Effector memory CD8-positive, alpha-beta T cell (primary cell): ENCODE measurements around the gene PTPRH.

Experiments
- ATAC-seq: fragments of 150-1000 bp; cut with Tn5 transposase; replicated peaks from 2 replicates; pipeline ENCODE4 v1.10.0; 2021; ENCODE audit warnings: mild to moderate bottlenecking, moderate library complexity
- DNase-seq, 3 experiments: peaks; one replicate each; pipeline ENCODE4 v3.0.0; 2021
- H3K27ac Mint-ChIP-seq, 2 donors: one replicate each; pipeline ENCODE4 v1.8.0; 2022; ENCODE audit warnings: mild to moderate bottlenecking in 2 of 2, mixed read lengths in 2 of 2, moderate library complexity in 2 of 2
- H3K27me3 Mint-ChIP-seq, 2 donors: one replicate each; pipeline ENCODE4 v1.8.0; 2022; ENCODE audit warnings: mixed read lengths in 2 of 2
- H3K36me3 Mint-ChIP-seq: one replicate; pipeline ENCODE4 v1.8.0; 2022; ENCODE audit warnings: mild to moderate bottlenecking, moderate library complexity, mixed read lengths; ENCODE audit not compliant: insufficient read depth
- H3K4me1 Mint-ChIP-seq, 2 donors: one replicate each; pipeline ENCODE4 v1.8.0; 2022; ENCODE audit warnings: low read depth in 2 of 2, mixed read lengths in 2 of 2
- H3K4me3 Mint-ChIP-seq, 2 donors: one replicate each; pipeline ENCODE4 v1.8.0; 2022; ENCODE audit warnings: mild to moderate bottlenecking in 2 of 2, mixed read lengths in 2 of 2, moderate library complexity in 2 of 2
- H3K9me3 Mint-ChIP-seq, 2 donors: one replicate each; pipeline ENCODE4 v1.8.0; 2022; ENCODE audit warnings: mixed read lengths in 2 of 2

PTPRH gene

DNA sequence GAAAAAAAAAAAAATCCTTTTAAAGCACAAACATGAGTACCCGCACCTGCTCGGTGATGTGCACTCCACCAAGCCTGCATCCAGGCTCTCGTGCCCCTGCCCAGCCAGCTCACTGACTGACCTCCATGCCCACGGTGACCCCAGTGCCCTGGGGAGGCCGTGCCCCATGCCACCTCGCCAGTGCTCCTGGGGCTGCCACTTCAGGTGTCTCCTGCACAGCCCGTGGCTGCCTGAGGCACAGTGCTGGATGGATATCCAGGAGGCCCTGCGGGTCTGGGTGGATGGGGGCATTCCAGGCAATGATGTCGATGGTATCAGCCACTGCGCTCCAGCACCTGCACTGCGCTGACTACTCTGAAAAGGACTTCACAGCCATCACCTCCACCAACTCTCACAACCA is 40.5 kb upstream of the PTPRH start:
- H3K9me3 Mint-ChIP-seq: no peaks in the 10 kb centered on the region
- H3K4me3 Mint-ChIP-seq: peak overlapping the region in 1 of 2 donors; percentile 93
- no peaks in the 10 kb centered on the region for H3K27me3 Mint-ChIP-seq
- DNase-seq: no peak
- H3K27ac Mint-ChIP-seq: peak overlapping the region in 1 of 2 donors; percentile 97
- no peak for ATAC-seq
- peaks cover 42 to 55% of the 10 kb centered on the region in 2 donors for H3K4me1 Mint-ChIP-seq
- H3K36me3 Mint-ChIP-seq: peaks cover 36% of the 10 kb centered on the region

DNA sequence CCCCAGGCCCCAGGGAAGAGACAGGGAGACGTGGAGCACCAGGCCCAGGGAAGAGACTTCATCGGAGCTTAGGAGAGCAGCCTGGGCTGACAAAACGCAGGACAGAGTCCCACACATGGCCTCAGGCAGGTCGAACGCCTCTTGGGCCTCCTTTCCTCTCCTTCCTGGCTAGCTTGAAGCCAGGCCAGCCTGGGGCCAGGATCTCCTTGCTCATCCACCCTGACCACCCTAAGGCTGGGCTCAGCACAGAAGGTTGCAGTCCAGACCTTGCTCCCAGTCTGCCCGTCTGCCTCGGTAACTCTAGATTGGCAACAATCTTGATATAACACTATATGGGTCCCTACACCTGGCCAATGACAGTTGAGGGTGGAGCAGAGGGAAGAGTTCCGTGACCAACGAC is 39.4 kb upstream of the PTPRH start:
- Mint-ChIP-seq H3K27me3 (no peaks in the 10 kb centered on the region), H3K27ac (peak overlapping the region; percentile 77 to 84), H3K4me3 (peak overlapping the region; percentile 34 to 56), H3K9me3 (no peaks in the 10 kb centered on the region), H3K36me3 (peaks cover 40% of the 10 kb centered on the region), H3K4me1 (peaks cover 33 to 48% of the 10 kb centered on the region in 2 donors)
- DNase-seq (no peak), ATAC-seq (no peak)

DNA sequence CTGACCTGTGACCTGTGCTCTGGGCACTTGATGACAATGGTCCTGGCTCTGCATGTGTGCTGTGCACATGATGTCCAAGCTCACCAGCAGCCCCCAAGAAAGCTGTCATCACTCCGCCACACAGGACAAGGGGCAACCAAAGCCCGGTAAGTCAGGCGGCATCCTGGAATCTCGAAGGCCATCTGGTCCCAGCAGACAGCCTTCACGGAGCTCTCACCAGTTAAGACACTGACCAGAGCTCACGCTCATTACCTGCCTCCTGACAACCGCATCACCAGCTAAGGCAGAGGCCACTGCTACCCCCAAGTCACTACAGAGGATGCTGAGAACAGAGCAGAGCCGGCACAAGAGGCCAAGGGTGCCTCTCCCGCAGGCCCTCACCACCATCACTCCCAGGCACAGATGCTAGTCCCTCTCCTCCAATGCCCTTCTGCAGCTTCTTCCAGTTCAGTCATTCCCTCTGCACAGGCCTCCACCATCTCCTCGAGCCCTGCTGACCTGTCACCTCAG is 38.9 kb upstream of the PTPRH start:
- H3K4me1 Mint-ChIP-seq: peaks cover 29 to 44% of the 10 kb centered on the region in 2 donors
- no peaks in the 10 kb centered on the region for H3K27me3 Mint-ChIP-seq
- H3K9me3 Mint-ChIP-seq: no peaks in the 10 kb centered on the region
- peaks cover 44% of the 10 kb centered on the region for H3K36me3 Mint-ChIP-seq
- peak overlapping the region; percentile 77 to 84 for H3K27ac Mint-ChIP-seq
- H3K4me3 Mint-ChIP-seq: peak overlapping the region; percentile 34 to 56
- DNase-seq (no peak), ATAC-seq (no peak)

DNA sequence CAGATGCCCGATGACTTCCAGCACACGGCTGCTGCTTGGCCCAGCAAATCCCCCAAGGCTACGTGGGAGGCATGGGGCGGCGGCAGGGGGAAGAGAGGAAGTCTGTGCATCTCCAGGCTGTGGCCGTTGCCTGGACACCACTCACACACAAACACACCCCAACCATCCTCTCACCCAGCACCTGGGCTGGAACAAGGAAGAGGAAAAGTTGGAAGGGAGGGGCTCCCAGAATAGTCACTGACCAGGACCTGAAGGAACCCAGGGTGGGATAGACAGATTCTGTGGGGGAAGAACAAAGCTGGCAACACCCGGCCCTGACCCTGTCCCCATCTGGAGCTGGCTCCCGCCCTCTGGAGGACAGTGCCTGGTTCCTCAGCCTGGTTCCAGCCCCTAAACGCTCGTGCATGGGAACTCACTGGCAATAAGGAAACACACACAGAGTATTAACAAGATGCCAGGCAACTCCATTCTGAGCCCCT is 38.4 kb upstream of the PTPRH start:
- H3K27ac Mint-ChIP-seq: peak overlapping the region in 1 of 2 donors; percentile 84
- H3K27me3 Mint-ChIP-seq: no peaks in the 10 kb centered on the region
- ATAC-seq: no peak
- H3K4me3 Mint-ChIP-seq: no peak overlapping the region
- H3K4me1 Mint-ChIP-seq: peaks cover 31 to 40% of the 10 kb centered on the region in 2 donors
- no peaks in the 10 kb centered on the region for H3K9me3 Mint-ChIP-seq
- no peak for DNase-seq
- peaks cover 50% of the 10 kb centered on the region for H3K36me3 Mint-ChIP-seq

DNA sequence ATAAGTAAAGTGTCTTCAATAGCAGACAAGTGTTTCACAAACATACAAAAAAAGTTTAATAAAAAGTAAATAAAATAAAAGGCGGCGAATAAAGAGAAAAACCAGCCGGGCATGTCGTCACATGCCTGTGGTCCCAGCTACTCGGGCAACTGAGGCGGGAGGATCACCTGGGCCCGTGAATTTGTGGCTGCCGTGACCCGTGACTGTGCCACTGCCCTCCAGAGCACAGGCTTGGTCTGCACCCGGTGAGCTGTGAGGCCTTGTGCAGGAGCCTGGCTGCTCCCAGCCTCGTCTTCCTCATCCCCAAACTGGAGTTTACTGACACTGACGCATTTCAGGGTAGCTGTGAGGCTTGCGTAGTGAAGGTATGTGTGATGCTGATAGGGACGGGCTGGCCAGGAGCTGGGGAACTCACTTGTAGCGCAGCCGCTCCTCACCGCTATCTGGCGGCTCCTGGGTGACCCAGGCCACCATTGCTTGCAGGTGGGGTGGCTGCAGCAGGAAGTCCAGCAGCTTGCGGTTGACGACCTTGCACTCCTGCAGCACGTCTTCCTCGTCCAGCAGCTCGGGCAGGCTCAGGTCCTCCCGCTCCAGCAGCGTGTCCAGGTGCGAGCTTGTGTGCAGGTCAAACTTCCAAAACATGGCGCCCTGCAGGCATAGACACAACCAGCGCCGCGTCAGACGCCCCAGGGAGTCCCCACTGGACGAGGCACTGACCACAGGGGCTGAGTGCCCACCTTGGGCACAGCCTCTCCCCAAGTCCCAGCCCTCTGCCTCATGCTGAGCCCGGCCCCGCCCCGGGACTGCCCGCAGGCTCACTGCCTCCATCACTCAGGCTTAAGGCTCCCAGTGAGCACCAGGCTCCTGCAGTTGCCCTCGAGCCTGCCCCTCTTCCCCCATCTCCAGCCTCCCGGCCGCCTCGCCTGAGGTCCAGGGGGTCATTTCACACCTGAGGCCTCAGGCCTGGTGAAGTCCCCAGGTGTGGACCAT is 37.5 kb upstream of the PTPRH start:
- Mint-ChIP-seq H3K4me3 (no peak overlapping the region), H3K9me3 (no peaks in the 10 kb centered on the region), H3K36me3 (peaks cover 54% of the 10 kb centered on the region), H3K4me1 (peaks cover 31 to 38% of the 10 kb centered on the region in 2 donors), H3K27ac (no peak overlapping the region), H3K27me3 (no peaks in the 10 kb centered on the region)
- DNase-seq: no peak
- no peak for ATAC-seq

DNA sequence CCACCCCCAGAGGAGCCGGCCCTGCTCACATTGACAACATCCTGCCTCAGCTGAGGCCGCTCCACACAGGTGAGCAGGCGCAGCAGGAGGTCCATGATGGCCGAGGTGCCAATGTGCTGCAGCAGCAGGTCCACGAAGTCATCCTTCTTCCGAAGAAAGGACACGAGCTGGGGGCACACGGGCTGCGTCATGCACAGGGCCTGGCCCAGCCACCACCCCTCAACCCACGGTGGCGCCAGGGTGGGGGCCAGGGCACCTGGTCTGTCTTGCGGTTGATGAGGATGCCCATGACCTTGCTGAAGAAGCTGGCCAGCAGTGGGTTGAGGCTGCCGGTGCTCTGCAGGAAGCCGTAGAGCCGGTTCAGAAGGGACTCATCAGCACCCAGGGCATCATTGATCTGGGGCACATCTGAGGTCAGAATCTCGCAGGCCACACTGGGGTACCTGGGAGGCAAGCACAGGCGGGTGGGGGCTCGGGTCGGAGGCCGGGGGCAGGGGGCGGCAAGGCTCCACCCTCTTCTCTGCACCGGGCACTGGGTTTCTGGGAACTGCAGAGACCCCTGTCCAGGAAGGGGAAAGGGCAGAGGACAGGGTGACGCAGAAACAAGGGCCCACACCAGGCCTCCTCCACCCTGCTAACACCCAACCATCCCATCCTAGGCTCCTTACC is 36.1 kb upstream of the PTPRH start:
- Mint-ChIP-seq H3K36me3 (peaks cover 66% of the 10 kb centered on the region), H3K4me1 (peaks cover 17 to 25% of the 10 kb centered on the region in 2 donors), H3K27me3 (no peaks in the 10 kb centered on the region), H3K9me3 (no peaks in the 10 kb centered on the region), H3K4me3 (no peak overlapping the region), H3K27ac (no peak overlapping the region)
- no peak for DNase-seq
- no peak for ATAC-seq

DNA sequence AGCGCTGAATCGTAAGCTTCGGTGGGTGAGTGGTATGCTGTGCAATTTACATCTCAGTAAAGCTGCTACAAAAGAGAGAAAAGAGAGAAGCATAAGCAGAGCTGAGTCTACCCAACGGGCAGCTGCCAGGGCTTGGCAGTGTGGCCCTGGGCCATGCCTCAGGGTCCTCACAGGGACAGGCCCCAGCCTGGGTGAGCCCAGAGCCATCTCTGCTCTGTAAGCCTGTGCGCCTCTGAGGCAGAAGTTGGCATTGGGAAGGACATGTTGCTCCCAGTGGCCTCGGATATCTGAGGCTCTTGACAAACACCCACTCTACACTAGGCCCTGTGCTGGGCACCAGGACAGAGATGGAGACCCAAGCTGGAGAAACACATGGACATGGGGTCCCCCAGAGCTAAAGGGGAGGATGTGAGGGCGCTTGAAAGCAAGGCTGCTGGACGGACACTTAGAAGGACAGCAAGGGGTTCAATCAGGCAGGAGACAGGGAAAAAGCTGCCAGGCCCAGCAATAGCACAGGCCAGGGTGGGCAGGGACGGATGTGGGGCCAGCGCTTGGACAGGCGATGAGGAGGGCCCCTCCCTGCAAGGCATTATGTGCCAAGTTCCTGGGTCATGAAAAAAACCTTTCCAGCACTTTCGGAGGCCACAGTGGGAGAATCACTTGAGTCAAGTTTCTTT is 34.8 kb upstream of the PTPRH start:
- H3K27me3 Mint-ChIP-seq: no peaks in the 10 kb centered on the region
- no peak for ATAC-seq
- peaks cover 15 to 23% of the 10 kb centered on the region in 2 donors for H3K4me1 Mint-ChIP-seq
- H3K9me3 Mint-ChIP-seq: no peaks in the 10 kb centered on the region
- peaks cover 77% of the 10 kb centered on the region for H3K36me3 Mint-ChIP-seq
- DNase-seq: no peak
- peak overlapping the region; percentile 32 to 67 for H3K27ac Mint-ChIP-seq
- no peak overlapping the region for H3K4me3 Mint-ChIP-seq

DNA sequence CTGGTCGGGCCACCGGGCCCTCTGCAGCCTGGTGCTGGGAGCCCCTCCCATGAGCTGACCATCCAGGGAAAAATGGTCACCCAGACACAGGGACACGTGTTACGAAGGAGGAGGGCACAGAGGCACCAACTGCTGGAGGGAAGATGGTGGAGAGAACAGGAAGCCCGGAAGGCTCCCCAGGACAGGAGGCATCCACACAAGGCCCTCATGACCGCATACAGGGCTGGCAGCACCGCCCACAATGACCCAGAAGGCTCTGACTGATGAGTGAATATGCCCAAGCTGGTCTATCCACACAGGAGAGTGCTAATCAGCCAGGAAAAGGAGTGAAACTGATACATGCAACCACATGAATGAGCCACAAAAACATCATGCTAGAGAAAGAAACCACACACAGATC is 33.2 kb upstream of the PTPRH start:
- peaks cover 5 to 11% of the 10 kb centered on the region in 2 donors for H3K4me1 Mint-ChIP-seq
- H3K36me3 Mint-ChIP-seq: peaks cover 88% of the 10 kb centered on the region
- no peak overlapping the region for H3K4me3 Mint-ChIP-seq
- no peaks in the 10 kb centered on the region for H3K27me3 Mint-ChIP-seq
- ATAC-seq (no peak), DNase-seq (no peak)
- H3K27ac Mint-ChIP-seq: no peak overlapping the region
- no peaks in the 10 kb centered on the region for H3K9me3 Mint-ChIP-seq

DNA sequence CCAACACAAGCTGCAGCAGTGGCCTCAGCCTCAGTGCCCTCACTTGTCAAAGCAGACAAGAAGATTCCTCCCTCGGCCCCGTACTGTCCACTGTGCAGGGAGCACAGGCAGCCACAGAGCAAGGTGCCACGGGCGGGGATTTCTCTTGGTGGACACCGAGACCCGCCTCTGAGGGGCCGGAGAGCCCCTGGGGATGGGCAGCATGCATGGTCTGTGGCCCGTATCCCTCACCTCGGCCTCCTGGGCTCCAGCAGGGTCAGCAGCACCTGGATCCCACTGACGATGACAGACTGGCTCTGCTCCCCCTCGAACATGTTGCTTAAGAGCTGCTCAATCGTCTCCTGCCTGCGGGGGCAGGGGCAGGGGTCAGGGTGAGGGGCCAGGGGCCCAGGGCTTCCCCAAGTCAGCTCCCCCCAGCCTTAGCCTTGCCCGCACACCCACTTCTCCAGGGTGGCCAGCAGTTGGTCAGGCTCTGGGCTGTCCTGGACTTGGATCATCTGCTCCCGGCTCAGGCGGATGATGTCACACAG is 32.7 kb upstream of the PTPRH start:
- ATAC-seq (no peak), DNase-seq (no peak)
- no peak overlapping the region for H3K4me3 Mint-ChIP-seq
- no peak overlapping the region for H3K27ac Mint-ChIP-seq
- no peaks in the 10 kb centered on the region for H3K9me3 Mint-ChIP-seq
- H3K4me1 Mint-ChIP-seq: peaks cover 5 to 11% of the 10 kb centered on the region in 2 donors
- peaks cover 93% of the 10 kb centered on the region for H3K36me3 Mint-ChIP-seq
- H3K27me3 Mint-ChIP-seq: no peaks in the 10 kb centered on the region

DNA sequence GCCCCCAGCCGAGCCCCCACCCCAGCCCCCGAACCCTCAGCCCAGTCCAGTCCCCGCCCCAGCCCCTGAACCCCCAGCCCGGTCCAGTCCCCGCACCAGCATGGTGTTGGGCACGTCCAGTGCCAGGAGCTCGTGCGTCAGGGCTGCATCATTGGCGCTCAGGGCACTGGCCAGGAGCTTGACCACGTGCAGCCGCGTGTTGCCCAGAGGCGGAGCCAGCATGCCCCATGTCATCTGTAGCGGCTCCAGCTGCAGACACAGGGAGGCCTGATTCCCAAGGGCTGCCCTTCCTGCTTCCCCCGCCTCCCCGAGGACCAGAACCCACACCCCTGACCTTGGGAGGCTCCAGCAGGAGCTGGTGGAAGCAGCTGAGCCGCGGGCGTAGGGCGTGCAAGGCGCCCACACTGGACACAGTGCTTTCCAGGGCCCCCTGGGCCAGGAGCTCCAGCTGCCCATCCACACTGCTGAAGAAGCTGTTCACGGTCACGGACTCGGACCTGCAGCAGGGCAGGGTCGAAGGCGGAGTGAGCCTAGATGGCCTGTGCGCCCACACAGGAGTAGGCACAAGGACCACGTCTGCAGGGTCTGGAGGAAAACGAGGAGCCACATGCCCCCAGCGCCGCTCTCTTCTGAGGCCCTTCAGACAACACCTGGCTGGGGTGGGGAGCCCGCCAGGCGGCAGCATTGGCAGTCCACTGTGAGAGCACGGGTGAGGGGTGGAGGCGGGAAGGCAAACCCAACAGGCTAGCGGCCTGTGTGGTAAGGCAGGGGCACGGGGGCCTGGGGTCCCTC is 32.0 kb upstream of the PTPRH start:
- Mint-ChIP-seq H3K9me3 (no peaks in the 10 kb centered on the region), H3K27ac (peak overlapping the region in 1 of 2 donors; percentile 69), H3K27me3 (no peaks in the 10 kb centered on the region), H3K4me1 (peaks cover 5 to 11% of the 10 kb centered on the region in 2 donors), H3K4me3 (no peak overlapping the region), H3K36me3 (peaks cover 93% of the 10 kb centered on the region)
- DNase-seq (no peak), ATAC-seq (no peak)

DNA sequence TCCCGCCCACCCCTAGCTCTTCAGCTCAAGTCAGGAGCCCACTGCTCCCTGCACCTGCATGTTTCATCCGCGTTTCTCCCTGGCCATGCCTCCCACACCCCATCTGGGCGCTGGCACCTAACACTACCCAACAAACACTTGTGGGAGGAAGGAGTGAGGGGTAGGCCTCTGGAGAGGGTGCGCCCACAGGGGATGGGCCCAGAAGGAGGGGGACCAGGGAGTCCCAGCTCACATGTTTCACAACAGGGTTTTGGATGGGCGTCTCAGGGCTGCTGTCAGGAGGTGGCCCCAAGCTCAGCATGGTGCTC is 31.4 kb upstream of the PTPRH start:
- ATAC-seq: no peak
- no peak overlapping the region for H3K4me3 Mint-ChIP-seq
- no peak for DNase-seq
- H3K27me3 Mint-ChIP-seq: no peaks in the 10 kb centered on the region
- peaks cover 93% of the 10 kb centered on the region for H3K36me3 Mint-ChIP-seq
- no peaks in the 10 kb centered on the region for H3K9me3 Mint-ChIP-seq
- H3K27ac Mint-ChIP-seq: peak overlapping the region in 1 of 2 donors; percentile 69
- peaks cover 5 to 7% of the 10 kb centered on the region in 2 donors for H3K4me1 Mint-ChIP-seq

DNA sequence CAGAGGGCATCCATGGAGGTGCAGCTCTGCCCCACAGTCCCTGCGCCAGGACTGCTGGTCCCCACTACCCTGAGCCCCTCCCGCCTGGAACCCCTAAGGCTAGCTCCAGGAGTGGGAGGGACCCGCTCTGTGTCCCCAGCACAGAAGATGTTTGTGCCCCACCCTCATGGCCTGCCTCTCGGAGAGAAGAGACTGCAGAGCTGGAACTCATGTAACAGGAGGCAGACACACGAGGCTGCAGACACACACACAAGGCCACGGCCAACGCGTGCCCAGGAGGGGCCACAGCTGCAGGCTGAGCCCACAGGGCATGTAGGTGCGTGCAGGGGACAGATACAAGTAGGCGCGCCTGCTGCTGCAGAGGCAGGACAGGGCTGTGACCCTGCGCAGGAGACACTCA is 29.7 kb upstream of the PTPRH start:
- ATAC-seq: no peak
- H3K27me3 Mint-ChIP-seq: no peaks in the 10 kb centered on the region

More for the DNA sequence above, 29.7 kb upstream of the PTPRH start:
- no peak for DNase-seq
- no peaks in the 10 kb centered on the region for H3K9me3 Mint-ChIP-seq
- H3K27ac Mint-ChIP-seq: no peak overlapping the region
- peaks cover 10 to 13% of the 10 kb centered on the region in 2 donors for H3K4me1 Mint-ChIP-seq
- H3K4me3 Mint-ChIP-seq: no peak overlapping the region
- H3K36me3 Mint-ChIP-seq: peaks cover 99% of the 10 kb centered on the region
